NCI-H2227 (cell line): Measurements from ENCODE around the gene TMEM240.
"Not testable (repeated sequence)": the region's sequence is repeated elsewhere in the genome, so short reads cannot be mapped to it uniquely, and the experiment has no call there.

Experiments used
- DNase-seq: peaks from one replicate; lab custom pipeline; 2025; ENCODE audit not compliant: unreplicated experiment; lab: John Stamatoyannopoulos, UW

TMEM240 gene

GRCh38 chr1:1495461-1495975 lies 44.9 kb downstream of the TMEM240 start:
- not testable (repeated sequence) for DNase-seq

GRCh38 chr1:1494311-1494710 lies 46.1 kb downstream of the TMEM240 start:
- not testable (repeated sequence) for DNase-seq

GRCh38 chr1:1491601-1492000 lies 48.8 kb downstream of the TMEM240 start:
- no peak for DNase-seq

- no peak for DNase-seq
Observed at GRCh38 chr1:1490633-1491230, 49.7 kb downstream of the TMEM240 start.

GRCh38 chr1:1489861-1490260 lies 50.6 kb downstream of the TMEM240 start:
- no peak for DNase-seq

GRCh38 chr1:1489231-1489630 lies 51.2 kb downstream of the TMEM240 start:
- DNase-seq, result no peak

GRCh38 chr1:1487701-1488100 lies 52.7 kb downstream of the TMEM240 start:
- DNase-seq, result no peak

GRCh38 chr1:1485755-1486317 lies 54.6 kb downstream of the TMEM240 start:
- DNase-seq, result not testable (repeated sequence)

- DNase-seq, result not testable (repeated sequence)
Observed at GRCh38 chr1:1484976-1485750, 55.3 kb downstream of the TMEM240 start.
